Measurements from ENCODE around the gene ASAP2. TPM values are rescaled to one million over a fixed set of nuclear protein-coding genes. Genes with fewer than 3 reads are reported as not detected.

The ASAP2 gene
- polyA plus RNA-seq, 1 donor (not counting 4 experiments of a cell fraction or from before 2014, with no cell fraction given): 54.2 TPM

GRCh38 chr2:9297807-9298206 is 91.2 kb downstream of the ASAP2 start:
- Histone ChIP-seq H3K27me3 (ENCODE audit: control insufficient read depth, extremely low read depth, insufficient read depth, low read length) (no peaks in the 10 kb centered on the region), H3K27ac (ENCODE audit: control insufficient read depth, insufficient read depth, low read length) (no peak overlapping the region), H3K36me3 (ENCODE audit: control insufficient read depth in 2 of 2, extremely low read depth in 1 of 2, insufficient read depth in 2 of 2, low read length in 2 of 2) (peaks cover 12 to 16% of the 10 kb centered on the region in 2 experiments), H4K20me1 (ENCODE audit: control insufficient read depth, extremely low read depth, insufficient read depth, low read length) (peaks cover 3% of the 10 kb centered on the region), H3K9ac (ENCODE audit: control insufficient read depth, extremely low read depth, insufficient read depth, low read length) (no peak overlapping the region), H3K4me1 (ENCODE audit: control insufficient read depth, extremely low read depth, insufficient read depth, low read length) (peaks cover 33% of the 10 kb centered on the region), H3K4me2 (ENCODE audit: control insufficient read depth, extremely low read depth, insufficient read depth, low read depth, low read length) (no peak overlapping the region), H3K9me3 (ENCODE audit: control insufficient read depth, low read depth, low read length) (no peaks in the 10 kb centered on the region), H2AFZ (ENCODE audit: control insufficient read depth, low read length) (no peak overlapping the region), H3K79me2 (ENCODE audit: control insufficient read depth, insufficient read depth, low read length) (peaks cover 57% of the 10 kb centered on the region), H3K9me1 (ENCODE audit: control insufficient read depth, extremely low read depth, insufficient read depth, low read length) (peaks cover 2% of the 10 kb centered on the region), H3K4me3 (ENCODE audit: control insufficient read depth in 2 of 3, extremely low read depth in 1 of 3, insufficient read depth in 2 of 3, low read depth in 1 of 3, low read length in 3 of 3) (no peak overlapping the region)
- DNase-seq (ENCODE audit: low read depth, low spot score) (no peak), FAIRE-seq (no peak)
- TF ChIP-seq EZH2 (IDR thresholded peaks at IDR 0.05; ENCODE audit: low read length) (no peak), CTCF (optimal IDR thresholded peaks at IDR 0.05 in 1 of 3, IDR thresholded peaks at IDR 0.05 in 1 of 3, conservative IDR thresholded peaks at IDR 0.05 in 1 of 3; ENCODE audit: extremely low read depth in 1 of 3, insufficient read depth in 2 of 3, low read length in 3 of 3) (no peak)
- dilution Hi-C loops (cut with MboI; ENCODE audit: extremely low pct_ligation_motif_present, low sequenced_read_pairs): no loop called here

GRCh38 chr2:9298583-9298982 is 92.0 kb downstream of the ASAP2 start:
- FAIRE-seq: no peak
- Histone ChIP-seq H3K27me3 (ENCODE audit: control insufficient read depth, extremely low read depth, insufficient read depth, low read length) (no peaks in the 10 kb centered on the region), H2AFZ (ENCODE audit: control insufficient read depth, low read length) (no peak overlapping the region), H4K20me1 (ENCODE audit: control insufficient read depth, extremely low read depth, insufficient read depth, low read length) (peaks cover 3% of the 10 kb centered on the region), H3K4me3 (ENCODE audit: control insufficient read depth in 2 of 3, extremely low read depth in 1 of 3, insufficient read depth in 2 of 3, low read depth in 1 of 3, low read length in 3 of 3) (no peak overlapping the region), H3K9me3 (ENCODE audit: control insufficient read depth, low read depth, low read length) (no peaks in the 10 kb centered on the region), H3K4me2 (ENCODE audit: control insufficient read depth, extremely low read depth, insufficient read depth, low read depth, low read length) (no peak overlapping the region), H3K9me1 (ENCODE audit: control insufficient read depth, extremely low read depth, insufficient read depth, low read length) (peaks cover 2% of the 10 kb centered on the region), H3K9ac (ENCODE audit: control insufficient read depth, extremely low read depth, insufficient read depth, low read length) (no peak overlapping the region), H3K36me3 (ENCODE audit: control insufficient read depth in 2 of 2, extremely low read depth in 1 of 2, insufficient read depth in 2 of 2, low read length in 2 of 2) (peaks cover 12 to 17% of the 10 kb centered on the region in 2 experiments), H3K4me1 (ENCODE audit: control insufficient read depth, extremely low read depth, insufficient read depth, low read length) (peaks cover 33% of the 10 kb centered on the region), H3K79me2 (ENCODE audit: control insufficient read depth, insufficient read depth, low read length) (peaks cover 57% of the 10 kb centered on the region), H3K27ac (ENCODE audit: control insufficient read depth, insufficient read depth, low read length) (no peak overlapping the region)
- dilution Hi-C loops (cut with MboI; ENCODE audit: extremely low pct_ligation_motif_present, low sequenced_read_pairs): no loop called here
- TF ChIP-seq EZH2 (IDR thresholded peaks at IDR 0.05; ENCODE audit: low read length): no peak
- TF ChIP-seq CTCF (optimal IDR thresholded peaks at IDR 0.05 in 1 of 3, IDR thresholded peaks at IDR 0.05 in 1 of 3, conservative IDR thresholded peaks at IDR 0.05 in 1 of 3; ENCODE audit: extremely low read depth in 1 of 3, insufficient read depth in 2 of 3, low read length in 3 of 3): no peak
- DNase-seq (ENCODE audit: low read depth, low spot score): no peak
